Measurements from ENCODE around the gene TMEM79.
A peak's percentile ranks its signal among the peaks of the same experiment; 100 is the strongest.

Gene TMEM79

DNA sequence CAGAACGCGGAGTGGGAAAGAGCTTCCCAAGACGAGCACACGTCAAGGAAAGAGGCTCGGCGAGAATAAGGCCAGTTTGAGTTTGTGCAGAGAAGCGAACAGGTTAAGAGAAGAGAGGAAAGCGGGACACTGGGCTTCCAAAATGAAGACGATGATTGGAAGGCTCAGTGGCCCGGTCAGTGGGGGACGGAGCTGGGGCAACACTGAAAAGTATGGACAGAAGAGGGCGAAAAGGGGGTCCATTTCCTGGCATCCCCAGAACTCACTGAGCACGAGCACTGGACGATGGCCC lies 53.7 kb downstream of the TMEM79 start:
- H3K4me3 ChIP-seq (ENCODE audit: control insufficient read depth, low read depth, low read length) = peak overlapping the region; percentile 97
- TF ChIP-seq, protein P1, sequence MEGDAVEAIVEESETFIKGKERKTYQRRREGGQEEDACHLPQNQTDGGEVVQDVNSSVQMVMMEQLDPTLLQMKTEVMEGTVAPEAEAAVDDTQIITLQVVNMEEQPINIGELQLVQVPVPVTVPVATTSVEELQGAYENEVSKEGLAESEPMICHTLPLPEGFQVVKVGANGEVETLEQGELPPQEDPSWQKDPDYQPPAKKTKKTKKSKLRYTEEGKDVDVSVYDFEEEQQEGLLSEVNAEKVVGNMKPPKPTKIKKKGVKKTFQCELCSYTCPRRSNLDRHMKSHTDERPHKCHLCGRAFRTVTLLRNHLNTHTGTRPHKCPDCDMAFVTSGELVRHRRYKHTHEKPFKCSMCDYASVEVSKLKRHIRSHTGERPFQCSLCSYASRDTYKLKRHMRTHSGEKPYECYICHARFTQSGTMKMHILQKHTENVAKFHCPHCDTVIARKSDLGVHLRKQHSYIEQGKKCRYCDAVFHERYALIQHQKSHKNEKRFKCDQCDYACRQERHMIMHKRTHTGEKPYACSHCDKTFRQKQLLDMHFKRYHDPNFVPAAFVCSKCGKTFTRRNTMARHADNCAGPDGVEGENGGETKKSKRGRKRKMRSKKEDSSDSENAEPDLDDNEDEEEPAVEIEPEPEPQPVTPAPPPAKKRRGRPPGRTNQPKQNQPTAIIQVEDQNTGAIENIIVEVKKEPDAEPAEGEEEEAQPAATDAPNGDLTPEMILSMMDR (conservative IDR thresholded peaks at IDR 0.05; ENCODE audit: control insufficient read depth, insufficient read depth, low read depth, low read length) = no peak
- DNase-seq (ENCODE audit: low read depth) = no peak

DNA sequence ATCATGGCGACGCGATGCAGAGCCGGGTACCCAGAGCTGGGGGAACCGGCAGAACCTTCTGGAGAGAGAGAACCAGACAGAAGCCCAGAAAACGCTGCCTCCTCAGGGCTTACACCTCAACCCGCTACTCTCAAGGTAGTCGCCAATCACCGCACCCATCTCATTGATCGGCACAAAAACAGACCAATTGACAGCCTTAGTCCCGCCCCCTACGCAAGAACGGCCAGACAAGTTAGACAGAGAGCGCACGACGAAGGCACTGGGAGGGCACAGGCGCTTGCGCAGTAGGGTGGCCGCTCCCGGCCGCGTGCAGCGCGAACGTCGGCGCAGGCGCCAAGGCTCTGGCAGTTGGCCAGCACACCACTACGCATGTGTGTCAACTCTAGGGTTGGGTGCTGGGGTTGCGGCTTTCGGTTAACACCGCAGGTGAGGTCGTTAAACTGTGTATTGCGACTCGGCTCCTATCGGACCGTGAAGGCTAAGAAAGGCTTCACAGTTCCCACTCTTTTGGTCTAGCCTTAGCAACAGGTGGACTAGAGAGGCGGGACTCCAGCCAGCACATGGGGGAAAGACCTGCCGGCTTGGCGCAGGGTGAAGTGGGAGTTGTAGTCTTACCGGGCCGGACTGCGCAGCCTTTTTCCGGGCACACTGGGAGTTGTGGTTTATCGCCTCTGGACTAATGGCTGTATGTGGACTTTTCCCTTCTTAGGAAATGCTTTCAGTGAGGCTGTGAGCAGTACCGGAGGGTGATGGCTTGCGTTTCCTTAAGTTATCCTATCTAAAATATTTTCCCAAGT lies 54.3 kb downstream of the TMEM79 start, which contains the start of the genes CCT3 and TSACC:
TSS of gene CCT3 (minus strand) at position 113 of the 797 bp plus-strand sequence. CDS start at position 5, 108 bp downstream.
TSS of gene TSACC (plus strand) at position 347 of the 797 bp plus-strand sequence. CDS start 1,232 bp downstream, outside the sequence.
- DNase-seq (ENCODE audit: low read depth) = peak; percentile 100
- TF ChIP-seq, protein P1 (conservative IDR thresholded peaks at IDR 0.05; ENCODE audit: control insufficient read depth, insufficient read depth, low read depth, low read length) = no peak
- peak within 1 kb of the TSS; percentile 97 for H3K4me3 ChIP-seq (ENCODE audit: control insufficient read depth, low read depth, low read length)
